GM08714 (cell line): ENCODE data around the gene STAC.

Experiments
- H3K4me3 ChIP-seq: fragments of 200-500 bp; sonication (Bioruptor generic); 2 replicates; pipeline ENCODE4 v1.5.1; 2014; ENCODE audit warnings: mild to moderate bottlenecking, low read length, inconsistent platforms
- ZNF274 ChIP-seq: IDR thresholded peaks from 2 replicates; pipeline ENCODE4 v1.6.1; 2012; ENCODE audit warnings: mild to moderate bottlenecking, low read depth, low read length

Gene STAC

DNA sequence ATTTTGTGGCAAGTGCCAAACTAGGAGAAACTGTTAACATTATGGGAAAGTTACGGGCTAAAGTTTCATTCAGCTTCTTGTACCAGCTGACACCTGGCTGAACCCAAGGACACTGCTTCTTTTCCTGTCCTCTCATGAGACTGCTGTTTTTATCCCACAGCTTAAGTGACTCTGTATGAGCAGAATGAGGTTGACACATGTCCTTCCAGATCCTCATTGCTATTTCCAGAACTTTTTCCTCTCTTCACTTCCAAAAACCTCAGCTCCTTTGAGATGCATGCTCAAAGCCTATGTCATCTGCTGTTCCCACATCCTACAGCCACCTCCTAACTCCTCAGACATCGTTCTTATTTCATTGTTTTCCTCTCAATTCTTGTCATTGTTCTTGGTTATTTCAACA, 200.4 kb downstream of the STAC start:
- no peak for TF ChIP-seq ZNF274
- H3K4me3 ChIP-seq, result no peak overlapping the region

- TF ChIP-seq ZNF274, result no peak
Observed at GRCh38 chr3:36591959-36592358, 211.7 kb downstream of the STAC start.

GRCh38 chr3:36595511-36595910, 215.2 kb downstream of the STAC start:
- no peak for TF ChIP-seq ZNF274
- no peak overlapping the region for H3K4me3 ChIP-seq

More at GRCh38 chr3:36591959-36592358, 211.7 kb downstream of the STAC start:
- H3K4me3 ChIP-seq, result no peak overlapping the region

- no peak for TF ChIP-seq ZNF274
Observed at GRCh38 chr3:36596419-36596818, 216.1 kb downstream of the STAC start.

GRCh38 chr3:36597422-36597821, 217.1 kb downstream of the STAC start:
- H3K4me3 ChIP-seq, result no peak overlapping the region

More at GRCh38 chr3:36596419-36596818, 216.1 kb downstream of the STAC start:
- no peak overlapping the region for H3K4me3 ChIP-seq

More at GRCh38 chr3:36597422-36597821, 217.1 kb downstream of the STAC start:
- no peak for TF ChIP-seq ZNF274
